SK-N-SH treated with all-trans-retinoic acid at 6 μM for 48 hours (cell line): Measurements from ENCODE around the gene SHC3.
A peak's percentile ranks its signal among the peaks of the same experiment; 100 is the strongest.

Experiments
- ATAC-seq: fragments of 200-7000 bp; cut with Tn5 transposase; 3 replicates; pipeline ENCODE4 v1.9.1; 2020; ENCODE audit warnings: mild to moderate bottlenecking, moderate library complexity
- ARNTL ChIP-seq: fragments of 450-650 bp; formaldehyde crosslinking; IDR thresholded peaks from 2 replicates; pipeline ENCODE4 v1.5.0; 2020; ENCODE audit warnings: low read depth, mild to moderate bottlenecking, moderate library complexity, borderline replicate concordance
- BACH2 ChIP-seq: fragments of 250-450 bp; sonication (Bioruptor Pico); IDR thresholded peaks from 2 replicates; pipeline ENCODE4 v1.9.0; 2021; ENCODE audit warnings: mild to moderate bottlenecking, borderline replicate concordance
- CREB5 ChIP-seq: fragments of 250-450 bp; sonication (Bioruptor Pico); IDR thresholded peaks from 2 replicates; pipeline ENCODE4 v1.5.1; 2020; ENCODE audit warnings: low read depth, mild to moderate bottlenecking, moderate library complexity
- CSDC2 ChIP-seq: fragments of 250-450 bp; sonication (Bioruptor Pico); IDR thresholded peaks from 2 replicates; pipeline ENCODE4 v1.5.0; 2020; ENCODE audit warnings: mild to moderate bottlenecking, moderate library complexity
- ESRRG ChIP-seq: fragments of 250-450 bp; sonication (Bioruptor Pico); IDR thresholded peaks from 2 replicates; pipeline ENCODE4 v1.6.1; 2021; ENCODE audit warnings: mild to moderate bottlenecking
- GLIS3 ChIP-seq: fragments of 250-450 bp; sonication (Bioruptor Pico); IDR thresholded peaks from 2 replicates; pipeline ENCODE4 v1.5.0; 2020; ENCODE audit warnings: mild to moderate bottlenecking, moderate library complexity
- ISL1 ChIP-seq: fragments of 250-450 bp; sonication (Bioruptor Pico); IDR thresholded peaks from 2 replicates; pipeline ENCODE4 v2.1.2; 2022; ENCODE audit warnings: mild to moderate bottlenecking, moderate library complexity
- OSR1 ChIP-seq: fragments of 250-450 bp; sonication (Bioruptor Pico); IDR thresholded peaks from 2 replicates; pipeline ENCODE4 v1.8.0; 2022; ENCODE audit warnings: moderate library complexity, mild to moderate bottlenecking, inconsistent platforms
- PATZ1 ChIP-seq: fragments of 250-450 bp; sonication (Bioruptor Pico); IDR thresholded peaks from 2 replicates; pipeline ENCODE4 v1.8.0; 2020; ENCODE audit warnings: mild to moderate bottlenecking, moderate library complexity, borderline replicate concordance
- POU6F1 ChIP-seq: fragments of 250-450 bp; sonication (Bioruptor Pico); IDR thresholded peaks from 2 replicates; pipeline ENCODE4 v1.8.0; 2021; ENCODE audit warnings: low read depth, mild to moderate bottlenecking, moderate library complexity, borderline replicate concordance
- PPARA ChIP-seq: fragments of 250-450 bp; sonication (Bioruptor Pico); IDR thresholded peaks from 2 replicates; pipeline ENCODE4 v1.5.0; 2020; ENCODE audit warnings: mild to moderate bottlenecking, borderline replicate concordance
- SNAI2 ChIP-seq: fragments of 250-450 bp; sonication (Bioruptor Pico); IDR thresholded peaks from 2 replicates; pipeline ENCODE4 v1.5.0; 2020; ENCODE audit warnings: mild to moderate bottlenecking, moderate library complexity
- TCF4 ChIP-seq: fragments of 250-450 bp; sonication (Bioruptor Pico); IDR thresholded peaks from 2 replicates; pipeline ENCODE4 v1.8.0; 2021; ENCODE audit warnings: mild to moderate bottlenecking, moderate library complexity, borderline replicate concordance
- TOX ChIP-seq: fragments of 250-450 bp; sonication (Bioruptor Pico); IDR thresholded peaks from 2 replicates; pipeline ENCODE4 v1.8.0; 2021; ENCODE audit warnings: mild to moderate bottlenecking, moderate library complexity, borderline replicate concordance
- TSHZ2 ChIP-seq: fragments of 250-450 bp; sonication (Bioruptor Pico); IDR thresholded peaks from 2 replicates; pipeline ENCODE4 v1.5.0; 2020; ENCODE audit warnings: mild to moderate bottlenecking, moderate library complexity
- ZC3H10 ChIP-seq: fragments of 250-450 bp; sonication (Bioruptor Pico); IDR thresholded peaks from 2 replicates; pipeline ENCODE4 v1.5.1; 2021; ENCODE audit warnings: mild to moderate bottlenecking, moderate library complexity
- ZFP3 ChIP-seq: fragments of 250-450 bp; sonication (Bioruptor Pico); IDR thresholded peaks from 2 replicates; pipeline ENCODE4 v1.5.0; 2020; ENCODE audit warnings: mild to moderate bottlenecking, moderate library complexity
- ZFP30 ChIP-seq: fragments of 450-650 bp; formaldehyde crosslinking; IDR thresholded peaks from 2 replicates; pipeline ENCODE4 v1.5.0; 2022; ENCODE audit warnings: mild to moderate bottlenecking, moderate library complexity
- ZNF565 ChIP-seq: fragments of 450-650 bp; formaldehyde crosslinking; conservative IDR thresholded peaks from 2 replicates; pipeline ENCODE4 v1.5.0; 2020; ENCODE audit warnings: low read depth, mild to moderate bottlenecking, moderate library complexity
- ZNF70 ChIP-seq: fragments of 450-650 bp; formaldehyde crosslinking; IDR thresholded peaks from 2 replicates; pipeline ENCODE4 v1.5.0; 2020; ENCODE audit warnings: mild to moderate bottlenecking, moderate library complexity

Gene SHC3

GRCh38 chr9:89179895-89180734 lies 1.5 kb upstream of the SHC3 start:
- peak; percentile 85 for ATAC-seq
- TF ChIP-seq ZFP3 (CRISPR knock-in tag): no peak
- no peak for TF ChIP-seq ZNF70 (CRISPR knock-in tag)
- no peak for TF ChIP-seq BACH2
- TF ChIP-seq TSHZ2 (CRISPR knock-in tag): peak; percentile 49; the same call in 1 of the 2 replicates
- TF ChIP-seq ZFP30: no peak
- no peak for TF ChIP-seq POU6F1 (CRISPR knock-in tag)
- no peak for TF ChIP-seq ZC3H10
- no peak for TF ChIP-seq TCF4 (CRISPR knock-in tag)
- TF ChIP-seq GLIS3 (CRISPR knock-in tag): no peak
- no peak for TF ChIP-seq ESRRG (CRISPR knock-in tag)
- TF ChIP-seq ISL1 (CRISPR knock-in tag): no peak
- no peak for TF ChIP-seq ZNF565 (CRISPR knock-in tag)
- no peak for TF ChIP-seq PATZ1 (CRISPR knock-in tag)
- TF ChIP-seq CREB5 (CRISPR knock-in tag): 0 out of 2 replicates have a peak, but pooled peaks have one; percentile 40
- no peak for TF ChIP-seq SNAI2 (CRISPR knock-in tag)
- TF ChIP-seq PPARA: no peak
- TF ChIP-seq CSDC2 (CRISPR knock-in tag): no peak

- peak; percentile 14 for ATAC-seq
- no peak for TF ChIP-seq CSDC2 (CRISPR knock-in tag)
- no peak for TF ChIP-seq ZNF70 (CRISPR knock-in tag)
- no peak for TF ChIP-seq ZFP30
- no peak for TF ChIP-seq TCF4 (CRISPR knock-in tag)
- TF ChIP-seq ESRRG (CRISPR knock-in tag): no peak
- no peak for TF ChIP-seq ZNF565 (CRISPR knock-in tag)
- TF ChIP-seq OSR1 (CRISPR knock-in tag): no peak
Measured at GRCh38 chr9:89179540-89179894, 899 bp upstream of the SHC3 start.

- ATAC-seq: no peak
- no peak for TF ChIP-seq GLIS3 (CRISPR knock-in tag)
- TF ChIP-seq BACH2: no peak
- TF ChIP-seq POU6F1 (CRISPR knock-in tag): no peak
- no peak for TF ChIP-seq ZC3H10
- TF ChIP-seq CSDC2 (CRISPR knock-in tag): no peak
- no peak for TF ChIP-seq ESRRG (CRISPR knock-in tag)
- TF ChIP-seq TCF4 (CRISPR knock-in tag): no peak
- no peak for TF ChIP-seq OSR1 (CRISPR knock-in tag)
- no peak for TF ChIP-seq PPARA
- no peak for TF ChIP-seq TOX
- TF ChIP-seq ZNF70 (CRISPR knock-in tag): no peak
- no peak for TF ChIP-seq CREB5 (CRISPR knock-in tag)
- no peak for TF ChIP-seq TSHZ2 (CRISPR knock-in tag)
- no peak for TF ChIP-seq ARNTL
Measured at GRCh38 chr9:89178830-89179539, 367 bp upstream of the SHC3 start.
